Chondrocyte (in vitro differentiated cells): ENCODE measurements around the gene DRC3. TPM values are rescaled to one million over a fixed set of nuclear protein-coding genes. Genes with fewer than 3 reads are reported as not detected.
"Not testable (repeated sequence)": the region's sequence is repeated elsewhere in the genome, so short reads cannot be mapped to it uniquely, and the experiment has no call there.

ENCODE experiments used
- DNase-seq: peaks from one replicate; pipeline ENCODE4 v3.0.0; 2021; ENCODE audit warnings: mixed read lengths, low spot score
- H3K27ac Mint-ChIP-seq: one replicate; pipeline ENCODE4 v1.8.0; 2021; ENCODE audit warnings: mild to moderate bottlenecking, moderate library complexity, mixed read lengths; ENCODE audit not compliant: unreplicated experiment
- H3K27me3 Mint-ChIP-seq: 2 replicates; pipeline ENCODE4 v1.8.0; 2021; ENCODE audit warnings: low read depth, mixed read lengths
- H3K36me3 Mint-ChIP-seq: 2 replicates; pipeline ENCODE4 v1.8.0; 2021; ENCODE audit warnings: low read depth, mixed read lengths
- H3K4me1 Mint-ChIP-seq: 2 replicates; pipeline ENCODE4 v1.8.0; 2021; ENCODE audit warnings: low read depth, mild to moderate bottlenecking, mixed read lengths
- H3K4me3 Mint-ChIP-seq: one replicate; pipeline ENCODE4 v1.8.0; 2021; ENCODE audit warnings: mild to moderate bottlenecking, moderate library complexity, mixed read lengths; ENCODE audit not compliant: unreplicated experiment
- H3K9me3 Mint-ChIP-seq: 2 replicates; pipeline ENCODE4 v1.8.0; 2021; ENCODE audit warnings: low read depth, mixed read lengths
- CTCF ChIP-seq: fragments of 200-600 bp; sonication (generic); IDR thresholded peaks from 2 replicates; pipeline ENCODE4 v1.5.0; 2021; ENCODE audit warnings: antibody characterized with exemption, mild to moderate bottlenecking, moderate library complexity
- total RNA-seq: library from RNA; stranded (reverse); gene quantifications from 3 replicates; pipeline ENCODE4 v1.2.1, GENCODE V29; 2021

The DRC3 gene
- total RNA-seq, 1 donor from 2014 or later, result 1.2 TPM

GRCh38 chr17:17937958-17938357 is 34.7 kb upstream of the DRC3 start:
- DNase-seq, result no peak
- Mint-ChIP-seq H3K27me3 (no peaks in the 10 kb centered on the region), H3K27ac (no peak overlapping the region), H3K36me3 (no peaks in the 10 kb centered on the region), H3K4me3 (no peak overlapping the region), H3K4me1 (peaks cover 75% of the 10 kb centered on the region), H3K9me3 (no peaks in the 10 kb centered on the region)
- no peak for TF ChIP-seq CTCF

- Mint-ChIP-seq H3K9me3 (no peaks in the 10 kb centered on the region), H3K36me3 (no peaks in the 10 kb centered on the region), H3K27me3 (no peaks in the 10 kb centered on the region), H3K4me1 (peaks cover 76% of the 10 kb centered on the region), H3K27ac (no peak overlapping the region), H3K4me3 (no peak overlapping the region)
- DNase-seq, result no peak
- TF ChIP-seq CTCF, result no peak
Measured at GRCh38 chr17:17938388-17939107, 34.1 kb upstream of the DRC3 start.

- H3K9me3 Mint-ChIP-seq, DNase-seq, H3K4me3 Mint-ChIP-seq, H3K36me3 Mint-ChIP-seq, H3K27me3 Mint-ChIP-seq: not testable (repeated sequence)
- Mint-ChIP-seq H3K4me1 (peaks cover 77% of the 10 kb centered on the region), H3K27ac (peak overlapping the region; percentile 78)
Measured at GRCh38 chr17:17939941-17940340, 32.7 kb upstream of the DRC3 start.

- H3K27ac Mint-ChIP-seq, result peak overlapping the region; percentile 78
- H3K36me3 Mint-ChIP-seq, result no peaks in the 10 kb centered on the region
- H3K9me3 Mint-ChIP-seq, result no peaks in the 10 kb centered on the region
- DNase-seq, result no peak
- H3K27me3 Mint-ChIP-seq, result no peaks in the 10 kb centered on the region
- no peak overlapping the region for H3K4me3 Mint-ChIP-seq
- peaks cover 77% of the 10 kb centered on the region for H3K4me1 Mint-ChIP-seq
- TF ChIP-seq CTCF, result no peak
Measured at GRCh38 chr17:17940441-17940911, 32.2 kb upstream of the DRC3 start.

GRCh38 chr17:17941015-17941414 is 31.6 kb upstream of the DRC3 start:
- peaks cover 74% of the 10 kb centered on the region for H3K4me1 Mint-ChIP-seq
- no peak overlapping the region for H3K4me3 Mint-ChIP-seq
- no peak for TF ChIP-seq CTCF
- no peaks in the 10 kb centered on the region for H3K9me3 Mint-ChIP-seq
- no peaks in the 10 kb centered on the region for H3K27me3 Mint-ChIP-seq
- no peak for DNase-seq
- peak overlapping the region; percentile 4 for H3K27ac Mint-ChIP-seq
- H3K36me3 Mint-ChIP-seq, result no peaks in the 10 kb centered on the region

- no peak for DNase-seq
- TF ChIP-seq CTCF, result no peak
- Mint-ChIP-seq H3K9me3 (no peaks in the 10 kb centered on the region), H3K27me3 (no peaks in the 10 kb centered on the region), H3K36me3 (no peaks in the 10 kb centered on the region), H3K27ac (no peak overlapping the region), H3K4me3 (no peak overlapping the region), H3K4me1 (peaks cover 75% of the 10 kb centered on the region)
Measured at GRCh38 chr17:17942846-17943245, 29.8 kb upstream of the DRC3 start.
